GM18861 (cell line): ENCODE data around the gene LONP1.
A peak's percentile ranks its signal among the peaks of the same experiment; 100 is the strongest.
"Not testable (repeated sequence)": the region's sequence is repeated elsewhere in the genome, so short reads cannot be mapped to it uniquely, and the experiment has no call there.

Experiments used
- ATAC-seq: cut with Tn5 transposase; IDR thresholded peaks from one replicate; pipeline ENCODE4 v1.9.1; 2021; ENCODE audit not compliant: unreplicated experiment

The LONP1 gene

DNA sequence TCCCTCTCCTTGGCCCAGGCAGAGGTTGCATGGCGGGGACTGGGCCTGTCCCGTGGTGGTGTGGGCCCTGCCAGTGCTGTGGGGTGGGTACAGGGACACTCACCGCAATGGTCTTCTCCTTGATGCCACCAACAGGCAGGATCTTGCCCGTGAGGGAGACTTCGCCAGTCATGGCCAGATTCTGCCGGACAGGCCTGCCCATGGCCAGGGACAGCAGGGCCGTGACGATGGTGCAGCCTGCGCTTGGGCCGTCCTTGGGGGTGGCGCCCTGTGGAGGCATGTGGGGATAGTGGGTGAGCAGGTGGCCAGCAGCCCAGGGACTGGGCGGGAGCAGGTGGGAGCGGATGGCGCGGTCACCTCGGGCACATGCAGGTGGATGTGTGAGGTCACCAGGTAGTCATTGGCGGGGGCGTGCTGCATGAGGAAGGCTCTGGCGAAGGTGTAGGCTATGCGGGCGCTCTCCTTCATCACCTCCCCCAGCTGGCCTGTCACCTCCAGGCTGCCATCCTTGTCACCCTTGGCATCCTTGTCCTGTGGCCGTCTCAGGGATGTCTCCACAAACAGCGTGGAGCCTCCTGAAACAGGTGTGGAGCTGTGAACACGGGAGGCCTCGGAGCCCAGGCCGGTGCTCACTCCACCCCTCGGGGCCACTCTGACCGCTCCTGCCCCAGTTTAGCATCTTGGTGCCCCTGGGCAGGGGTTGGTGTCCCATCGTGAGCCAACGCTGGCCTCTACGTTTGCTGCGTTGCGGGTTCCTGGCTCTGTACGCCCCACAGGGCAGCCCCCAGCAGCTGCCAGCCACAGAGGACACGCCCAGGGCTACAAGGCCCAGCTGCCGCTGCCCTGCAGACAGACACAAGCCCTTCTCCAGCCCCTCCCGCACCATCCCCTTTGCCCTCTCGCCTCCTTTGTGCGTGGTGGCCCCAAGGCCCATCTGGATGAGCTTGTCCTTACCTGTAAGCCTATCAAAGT is 26.5 kb downstream of the LONP1 start:
- no peak for ATAC-seq

DNA sequence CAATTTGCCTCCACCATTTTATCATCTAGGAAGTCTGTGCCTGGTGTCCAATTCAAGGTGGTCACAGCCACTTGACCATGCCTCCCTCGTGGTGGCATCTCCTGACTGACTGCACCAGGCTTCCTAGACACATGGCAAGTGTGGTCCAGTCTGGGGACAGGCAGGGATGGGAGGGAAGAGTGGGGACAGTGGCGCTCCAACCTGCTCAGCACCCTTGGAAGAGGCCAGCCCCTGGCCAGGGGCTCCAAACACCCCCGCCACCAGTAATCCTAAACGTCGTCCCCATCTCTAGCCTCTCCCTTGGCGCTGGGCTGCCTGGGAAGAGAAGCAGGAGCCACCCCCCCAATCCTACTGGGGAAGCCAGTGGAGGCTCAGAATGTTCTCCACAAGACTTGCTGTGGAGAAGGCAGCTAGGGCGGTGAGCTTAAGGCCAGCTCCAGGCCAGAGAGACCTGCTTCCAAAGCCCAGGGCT is 27.2 kb downstream of the LONP1 start:
- no peak for ATAC-seq

DNA sequence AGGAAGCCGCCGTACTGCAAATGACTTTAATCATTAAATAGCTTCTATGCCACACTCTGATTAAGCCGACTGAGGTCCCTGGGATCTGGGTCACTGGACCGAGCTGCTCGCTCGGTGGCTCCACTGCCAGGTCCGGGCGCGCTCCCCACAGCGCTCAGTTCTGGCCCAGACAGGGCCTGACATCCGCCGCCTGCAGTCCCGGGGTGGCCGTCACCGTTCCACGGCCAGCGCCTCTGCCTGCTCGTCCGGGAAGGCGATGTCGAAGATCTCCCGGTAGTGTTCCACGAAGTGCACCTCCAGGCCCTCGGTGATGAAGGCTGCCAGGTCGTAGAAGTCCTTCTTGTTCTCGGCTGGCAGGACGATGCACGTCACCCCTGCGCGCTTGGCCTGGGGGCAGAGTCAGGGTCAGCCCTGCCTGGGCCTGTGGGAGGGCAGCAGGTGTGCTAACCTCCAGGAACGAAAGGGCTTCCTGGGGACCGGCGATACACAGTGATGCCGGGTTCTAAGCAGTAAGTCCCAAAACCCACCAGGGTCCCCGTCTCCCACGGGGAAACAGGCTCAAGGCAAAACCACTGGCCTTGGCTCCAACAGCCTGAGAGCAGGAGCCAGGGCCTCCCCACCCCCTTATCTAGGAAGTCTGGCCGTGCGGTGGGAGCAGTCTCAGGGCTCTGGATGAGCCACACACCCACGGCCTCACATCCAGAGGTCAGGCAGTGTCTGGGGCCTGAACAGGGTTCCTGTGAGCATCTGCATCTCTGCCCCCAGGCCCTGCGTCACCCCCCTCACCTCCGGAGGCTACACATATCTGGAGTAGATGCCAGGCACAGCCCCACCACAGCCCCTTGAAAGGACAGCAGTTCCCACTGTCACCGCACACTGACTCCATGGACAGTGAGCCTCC is 27.9 kb downstream of the LONP1 start:
- ATAC-seq: no peak

DNA sequence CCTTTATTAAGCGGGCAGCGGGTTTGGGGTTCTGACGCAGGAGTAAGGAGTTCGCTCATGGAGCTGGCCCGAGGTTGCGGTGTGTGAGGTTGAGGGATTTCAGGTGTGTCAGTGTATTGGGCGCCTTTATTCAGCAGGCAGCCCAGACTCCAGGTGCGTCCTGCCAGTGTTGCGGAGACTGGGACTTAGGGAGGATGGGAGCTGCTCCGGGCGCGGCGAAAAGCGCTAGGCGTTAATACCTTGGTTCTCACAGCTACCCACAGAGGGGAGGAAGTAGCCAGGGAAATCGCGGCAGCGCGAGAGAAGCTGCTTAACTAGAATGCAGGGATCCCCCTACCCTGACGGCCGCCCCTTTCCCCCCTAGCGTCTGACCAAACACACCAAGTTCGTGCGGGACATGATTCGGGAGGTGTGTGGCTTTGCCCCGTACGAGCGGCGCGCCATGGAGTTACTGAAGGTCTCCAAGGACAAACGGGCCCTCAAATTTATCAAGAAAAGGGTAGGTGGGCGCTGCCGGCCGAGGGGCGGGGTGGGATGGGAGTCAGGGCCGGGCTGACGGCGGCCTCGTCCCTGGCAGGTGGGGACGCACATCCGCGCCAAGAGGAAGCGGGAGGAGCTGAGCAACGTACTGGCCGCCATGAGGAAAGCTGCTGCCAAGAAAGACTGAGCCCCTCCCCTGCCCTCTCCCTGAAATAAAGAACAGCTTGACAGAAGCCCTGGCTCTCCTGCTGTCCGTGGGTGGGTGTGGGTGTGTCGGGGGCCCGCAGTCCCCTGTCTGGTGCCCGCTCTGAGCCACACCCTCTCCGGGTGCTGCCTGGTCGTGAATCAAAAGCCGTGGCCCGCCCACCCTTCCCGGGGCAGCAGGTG is 28.8 kb downstream of the LONP1 start:
- no peak for ATAC-seq

DNA sequence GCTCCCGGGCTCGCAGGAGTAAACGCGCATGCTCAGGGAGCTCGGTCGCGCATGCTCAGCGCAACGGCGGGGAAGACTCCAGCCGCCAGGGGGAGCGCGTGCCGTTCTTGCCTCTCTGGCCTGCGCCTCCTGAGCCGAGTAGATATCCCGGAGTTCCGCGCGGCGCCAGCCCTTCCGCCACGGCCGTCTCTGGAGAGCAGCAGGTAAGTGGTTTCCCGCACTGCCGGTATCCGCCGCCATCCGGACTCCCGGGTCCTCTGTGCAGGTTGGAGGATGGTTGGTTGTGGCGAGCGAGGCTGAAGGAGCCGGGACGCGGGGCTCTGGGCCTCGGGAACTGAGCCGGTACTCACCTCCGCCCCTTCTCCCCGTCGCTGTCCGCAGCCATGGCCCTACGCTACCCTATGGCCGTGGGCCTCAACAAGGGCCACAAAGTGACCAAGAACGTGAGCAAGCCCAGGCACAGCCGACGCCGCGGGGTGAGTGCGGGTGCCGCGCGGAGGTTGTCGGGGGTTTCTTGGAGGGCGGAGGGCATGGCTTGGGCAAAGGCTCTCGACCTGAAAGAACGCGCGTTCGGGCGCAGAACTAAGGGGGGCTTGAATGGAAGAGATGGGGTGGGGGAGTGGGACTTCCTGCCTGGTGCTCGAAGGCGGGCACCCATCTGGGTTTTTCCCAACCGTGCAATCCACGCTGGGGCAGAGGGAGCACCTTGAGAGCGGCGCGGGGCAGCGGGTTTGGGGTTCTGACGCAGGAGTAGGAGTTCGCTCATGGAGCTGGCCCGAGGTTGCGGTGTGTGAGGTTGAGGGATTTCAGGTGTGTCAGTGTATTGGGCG is 29.6 kb downstream of the LONP1 start, which contains the start of gene RPL36:
RPL36 (plus strand) TSS at position 171 of the 830 bp plus-strand sequence; CDS start at position 384, 213 bp downstream.
- ATAC-seq: peak; percentile 31

DNA sequence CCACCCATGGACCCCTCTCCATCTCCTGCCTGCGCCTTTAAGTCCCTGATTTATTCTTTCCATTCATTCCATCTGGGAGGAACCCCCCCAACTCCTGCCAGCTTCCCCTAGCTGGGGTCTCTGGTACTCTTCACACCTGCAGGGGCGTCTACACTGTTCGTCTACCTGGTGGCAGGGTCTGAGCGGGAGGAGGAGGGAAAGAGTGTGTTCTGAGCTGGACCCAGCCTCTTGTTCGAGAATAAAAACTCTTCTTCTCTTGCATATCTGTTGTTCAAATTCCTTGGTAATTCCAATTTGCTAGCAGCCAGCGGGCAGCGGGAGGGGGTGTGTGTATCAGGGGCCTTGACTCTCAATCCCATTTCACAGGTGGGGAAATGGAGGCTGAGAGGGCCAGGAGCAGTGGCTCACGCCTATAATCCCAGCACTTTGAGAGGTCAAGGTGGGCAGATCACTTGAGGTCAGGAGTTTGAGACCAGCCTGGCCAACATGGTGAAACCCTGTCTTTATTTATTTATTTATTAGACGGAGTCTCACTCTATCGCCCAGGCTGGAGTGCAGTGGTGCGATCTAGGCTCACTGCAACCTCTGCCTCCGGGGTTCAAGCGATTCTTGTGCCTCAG is 31.6 kb downstream of the LONP1 start:
- ATAC-seq: not testable (repeated sequence)

DNA sequence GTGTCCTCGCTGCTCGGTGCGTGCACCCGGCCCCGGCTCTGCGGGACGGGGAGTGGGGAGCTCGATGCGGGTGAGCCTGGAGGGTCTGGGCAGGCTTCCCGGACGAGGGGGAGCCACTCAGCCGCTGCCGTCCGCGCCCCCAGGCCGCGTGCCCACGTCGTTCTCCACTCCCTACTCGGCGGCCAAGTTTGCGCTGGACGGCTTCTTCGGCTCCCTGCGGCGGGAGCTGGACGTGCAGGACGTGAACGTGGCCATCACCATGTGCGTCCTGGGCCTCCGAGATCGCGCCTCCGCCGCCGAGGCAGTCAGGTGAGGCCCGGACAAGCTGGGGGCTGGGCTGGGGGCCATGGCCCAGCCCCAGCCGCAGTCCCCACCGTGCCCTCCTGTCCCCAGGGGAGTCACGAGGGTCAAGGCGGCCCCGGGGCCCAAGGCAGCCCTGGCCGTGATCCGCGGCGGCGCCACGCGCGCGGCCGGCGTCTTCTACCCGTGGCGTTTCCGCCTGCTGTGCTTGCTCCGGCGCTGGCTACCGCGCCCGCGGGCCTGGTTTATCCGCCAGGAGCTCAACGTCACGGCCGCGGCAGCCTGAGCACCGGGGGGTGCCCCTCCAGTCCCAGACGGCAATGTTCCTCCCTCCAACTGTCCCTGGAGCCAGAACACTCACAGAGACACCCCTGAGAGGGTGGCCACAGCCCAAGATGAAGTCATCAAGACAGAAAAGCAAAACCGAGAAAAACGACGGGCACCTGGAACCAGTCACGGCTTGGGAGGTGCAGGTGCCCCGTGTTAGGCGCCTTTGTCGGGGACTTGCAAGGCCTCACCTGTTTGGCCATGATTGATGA is 32.4 kb downstream of the LONP1 start:
- ATAC-seq: no peak

DNA sequence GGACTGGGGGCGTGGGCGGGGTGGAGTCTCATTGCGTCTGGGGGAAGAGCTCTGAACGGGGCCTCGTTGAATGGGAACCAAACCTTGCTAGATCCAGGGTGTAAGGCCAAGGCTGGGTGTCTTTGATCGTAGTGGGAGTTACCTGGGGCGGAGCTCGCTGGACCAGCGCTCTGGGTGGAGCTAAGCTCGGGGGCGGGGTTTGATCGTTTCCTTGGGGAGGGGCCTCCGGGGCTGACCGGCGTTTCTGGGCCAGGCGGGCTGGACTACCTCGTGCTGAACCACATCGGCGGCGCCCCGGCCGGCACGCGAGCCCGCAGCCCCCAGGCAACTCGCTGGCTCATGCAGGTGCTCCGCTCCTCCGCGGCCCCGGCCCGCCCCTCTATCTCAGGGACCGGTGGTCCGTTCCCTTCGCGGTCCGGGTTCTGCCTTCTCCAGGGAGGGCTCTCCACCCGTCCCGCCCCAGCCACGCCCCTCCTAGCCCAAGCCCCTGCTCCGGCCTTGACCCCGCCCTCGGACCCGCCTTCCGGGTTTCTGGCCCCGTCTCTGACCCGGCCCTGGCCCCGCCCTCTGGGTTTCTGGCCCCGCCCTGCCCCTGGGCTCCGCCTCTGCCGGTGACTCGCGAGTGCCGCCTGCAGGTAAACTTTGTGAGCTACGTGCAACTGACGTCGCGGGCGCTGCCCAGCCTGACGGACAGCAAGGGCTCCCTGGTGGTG is 33.1 kb downstream of the LONP1 start:
- peak; percentile 35 for ATAC-seq

DNA sequence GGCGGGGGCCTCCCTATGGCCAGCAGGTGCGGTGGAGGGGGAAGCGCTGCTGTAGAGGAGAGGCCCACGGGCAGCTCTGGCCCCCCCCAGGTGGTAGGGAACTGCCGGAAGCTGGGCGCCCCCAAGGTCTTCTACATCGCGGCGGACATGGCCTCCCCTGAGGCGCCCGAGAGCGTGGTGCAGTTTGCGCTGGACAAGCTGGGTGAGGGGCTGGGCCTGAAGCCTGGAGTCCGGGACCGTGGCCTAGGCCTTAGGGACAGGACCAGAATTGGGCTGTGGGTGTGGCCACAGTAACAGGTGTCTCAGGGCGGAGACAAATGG is 33.7 kb downstream of the LONP1 start:
- ATAC-seq: no peak

DNA sequence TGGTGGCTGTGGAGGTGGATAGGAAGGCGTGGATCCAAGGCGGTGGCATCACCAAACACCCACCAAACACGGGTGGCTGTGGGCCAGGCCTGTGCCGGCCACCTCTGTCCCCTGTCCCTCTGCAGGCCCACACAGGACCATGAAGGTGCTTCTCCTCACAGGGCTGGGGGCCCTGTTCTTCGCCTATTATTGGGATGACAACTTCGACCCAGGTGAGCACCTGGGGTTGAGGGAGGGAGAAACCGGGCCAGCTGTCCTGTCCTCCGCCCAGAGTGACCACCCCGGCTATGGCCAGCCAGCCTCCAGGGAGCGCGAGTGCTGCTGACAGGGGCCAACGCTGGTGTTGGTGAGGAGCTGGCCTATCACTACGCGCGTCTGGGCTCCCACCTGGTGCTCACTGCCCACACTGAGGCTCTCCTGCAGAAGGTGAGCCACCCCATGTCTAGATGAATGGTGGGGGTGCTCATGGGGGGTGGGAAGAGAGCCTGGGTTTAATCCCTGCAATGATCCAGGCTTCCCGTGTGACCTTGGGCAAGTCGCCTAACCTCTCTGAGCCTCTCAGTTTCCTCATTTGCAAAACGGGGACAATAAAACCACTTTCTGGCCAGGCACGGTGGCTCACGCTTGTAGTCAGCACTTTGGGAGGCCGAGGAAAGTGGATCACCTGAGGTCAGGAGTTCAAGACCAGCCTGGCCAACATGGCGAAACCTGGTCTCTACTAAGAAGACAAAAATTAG is 35.1 kb downstream of the LONP1 start:
- ATAC-seq: no peak

DNA sequence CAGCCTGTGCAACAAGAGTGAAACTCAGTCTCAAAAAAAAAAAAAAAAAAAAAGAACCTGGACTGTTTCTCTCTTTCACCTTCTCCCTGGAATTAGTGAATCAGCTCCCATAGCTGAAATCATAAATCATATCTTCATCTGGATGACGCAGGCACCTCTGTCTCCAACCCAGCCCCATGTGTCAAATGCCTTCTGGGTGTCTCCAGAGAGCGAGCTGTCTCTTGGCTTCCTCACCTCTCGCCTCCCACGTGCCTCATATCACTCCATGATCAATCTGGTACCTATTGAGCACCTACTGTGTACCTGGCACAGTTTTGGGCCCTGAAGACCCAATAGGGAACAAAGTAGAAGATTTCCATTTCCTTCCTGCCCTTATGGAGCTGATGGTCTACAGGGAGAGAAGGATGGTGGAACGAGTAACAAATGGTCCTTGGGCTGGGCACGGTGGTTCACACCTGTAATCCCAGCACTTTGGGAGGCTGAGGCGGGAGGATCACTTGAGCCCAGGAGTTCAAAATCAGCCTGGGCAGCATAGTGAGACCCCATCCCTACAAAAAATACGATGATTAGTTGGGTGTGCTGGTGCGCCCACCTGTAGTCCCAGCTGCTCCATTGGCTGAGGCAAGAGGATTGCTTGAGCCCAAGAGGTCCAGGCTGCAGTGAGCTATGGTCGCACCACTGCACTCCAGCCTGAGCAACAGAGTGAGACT is 36.6 kb downstream of the LONP1 start:
- ATAC-seq: no peak

DNA sequence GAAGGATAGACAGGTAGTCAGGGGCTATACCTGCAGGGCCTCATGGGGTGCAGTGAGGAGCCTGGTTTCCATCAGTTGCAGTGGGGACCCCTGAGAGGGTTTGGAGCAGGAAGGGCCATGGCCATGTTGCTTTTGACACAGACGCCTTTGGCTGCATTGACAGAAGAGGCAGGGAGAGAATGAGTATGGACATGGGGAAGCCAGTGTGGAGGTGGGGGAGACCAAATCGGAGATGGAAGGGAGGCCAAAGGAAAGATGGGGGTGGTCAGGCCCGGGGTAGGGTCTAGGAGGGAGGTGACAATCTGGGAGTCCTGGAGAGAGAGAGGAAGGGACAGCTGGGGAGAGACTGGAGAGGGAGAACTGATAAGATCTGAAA is 37.9 kb downstream of the LONP1 start:
- ATAC-seq: no peak

DNA sequence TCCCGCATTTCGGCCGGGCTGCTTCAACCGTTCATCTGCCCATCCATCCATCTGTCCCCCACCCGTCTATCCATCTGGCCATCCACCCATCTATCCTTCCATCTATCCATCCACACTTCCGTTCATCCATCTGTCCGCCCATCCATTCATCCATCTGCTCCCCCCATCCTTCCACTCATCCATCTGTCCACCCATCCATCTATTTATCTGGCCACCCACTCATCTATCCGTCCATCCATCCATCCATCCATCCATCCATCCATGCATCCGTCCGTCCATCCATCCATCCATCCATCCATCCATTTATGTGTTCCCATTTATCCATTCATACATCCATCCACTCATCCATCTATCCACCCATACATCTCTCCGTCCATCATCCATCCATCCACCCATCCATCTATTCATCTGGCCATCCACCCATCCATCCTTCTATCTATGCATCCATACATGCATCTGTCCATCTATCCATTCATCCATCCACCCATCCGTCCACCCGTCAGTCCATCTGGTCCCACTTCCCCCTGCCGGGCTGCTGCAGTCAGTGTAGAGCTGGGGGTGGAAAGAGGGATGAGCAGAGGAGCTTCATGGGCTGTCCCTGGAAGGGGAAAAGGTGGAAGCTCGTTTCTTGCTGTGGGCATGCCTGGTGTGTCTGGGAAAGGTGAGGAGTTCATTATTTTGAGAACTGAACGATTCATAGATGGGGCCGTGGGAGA is 38.4 kb downstream of the LONP1 start:
- no peak for ATAC-seq

DNA sequence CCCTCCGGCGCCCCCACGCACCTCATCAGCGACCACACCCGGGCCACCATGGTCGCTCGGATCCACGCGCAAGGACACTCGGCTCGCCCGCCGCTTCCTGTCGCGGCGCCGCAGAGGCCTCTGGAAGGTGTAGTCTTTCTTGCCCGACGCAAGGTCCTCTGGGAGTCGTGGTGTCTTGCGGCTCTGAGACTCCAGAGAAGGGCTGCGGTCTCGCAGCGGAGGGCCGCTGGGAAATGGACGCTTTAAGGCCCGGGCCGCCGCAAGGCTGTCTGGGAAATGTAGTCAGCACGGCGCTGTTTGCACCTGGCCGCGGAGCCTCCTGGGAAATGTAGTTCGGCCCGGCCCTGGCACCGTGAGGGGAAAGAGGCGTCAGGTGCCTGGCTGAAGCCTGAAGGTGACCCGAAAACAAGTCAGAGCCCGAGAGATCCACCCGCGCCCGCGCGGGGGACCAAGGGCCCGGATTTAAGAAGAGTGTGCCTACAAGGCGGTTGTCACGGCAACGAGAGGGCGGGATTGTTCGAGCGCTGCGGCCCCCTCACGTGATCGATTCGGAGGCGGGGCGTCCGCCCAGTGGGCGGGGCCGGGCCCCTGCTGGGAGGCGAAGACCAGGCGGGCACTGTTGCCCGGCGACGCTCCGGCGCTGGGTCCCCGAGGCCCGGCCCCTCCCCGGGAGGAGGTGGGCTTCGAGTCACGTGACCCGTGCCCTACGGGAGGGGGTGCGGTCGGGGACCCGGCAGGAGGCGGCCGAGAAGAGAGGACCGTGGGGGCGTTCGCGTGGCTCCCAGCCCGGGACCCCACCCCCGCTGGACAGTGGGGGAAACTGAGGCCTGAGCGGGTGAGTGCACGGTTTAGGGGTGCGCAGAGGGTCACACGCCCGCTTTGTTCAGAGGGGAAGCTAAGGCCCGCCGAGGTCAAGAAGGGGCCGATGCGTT is 39.2 kb downstream of the LONP1 start, which contains the start of the genes HSD11B1L and MICOS13:
HSD11B1L (plus strand) TSS at position 591 of the 932 bp plus-strand sequence. CDS start 3,806 bp downstream, outside the sequence.
MICOS13 (minus strand) TSS at position 80 of the 932 bp plus-strand sequence; CDS start at position 50, 30 bp downstream.
- peak; percentile 76 for ATAC-seq

DNA sequence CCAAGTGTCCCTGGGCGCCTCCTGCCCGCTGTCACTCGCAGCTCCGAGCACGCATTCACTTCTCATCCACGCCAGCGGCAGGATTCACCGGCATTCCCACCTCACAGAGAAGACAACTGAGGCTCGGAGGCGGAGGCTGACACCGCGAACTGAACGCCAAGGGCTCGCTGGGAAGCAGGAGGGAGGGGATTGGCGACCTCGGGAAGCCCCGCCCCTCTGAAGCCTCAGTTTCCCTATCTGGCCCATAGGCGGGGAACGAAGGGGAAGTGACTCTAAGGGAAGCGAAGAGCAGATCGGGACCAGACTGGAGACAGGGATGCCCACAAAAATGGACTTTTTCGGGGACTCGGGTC is 39.9 kb downstream of the LONP1 start:
- no peak for ATAC-seq
